GM12878 (cell line): ENCODE data around the gene MPIG6B.

Experiments
- CEBPB ChIP-seq, 2 experiments: fragments of 150-350 bp in 1 of 2; IDR thresholded peaks; 2 replicates each; pipeline ENCODE4 v1.6.1; 2012 to 2014; ENCODE audit warnings: low read depth in 2 of 2, low read length in 2 of 2, borderline replicate concordance in 1 of 2, inconsistent platforms in 1 of 2
- CTCF ChIP-seq, 3 experiments: IDR thresholded peaks in 2 of 3; conservative IDR thresholded peaks in 1 of 3; 2 replicates each; pipeline ENCODE4 v1.5.1; 2011; ENCODE audit warnings: low read depth in 3 of 3, low read length in 3 of 3, mild to moderate bottlenecking in 3 of 3, control low read depth in 2 of 3, moderate library complexity in 2 of 3, inconsistent platforms in 1 of 3, mixed read lengths in 1 of 3; ENCODE audit not compliant: control insufficient read depth in 2 of 3, insufficient read depth in 1 of 3; ENCODE audit errors: extremely low read depth in 1 of 3
- ELK1 ChIP-seq: IDR thresholded peaks from 2 replicates; pipeline ENCODE4 v1.6.1; 2012; ENCODE audit warnings: low read depth, low read length, improper control_type of control experiment
- EP300 ChIP-seq, 2 experiments: fragments of 150-350 bp in 1 of 2; IDR thresholded peaks; 2 replicates each; pipeline ENCODE4 v1.6.1; 2011 to 2012; ENCODE audit warnings: low read depth in 2 of 2, low read length in 2 of 2, borderline replicate concordance in 1 of 2, improper control_type of control experiment in 1 of 2, inconsistent platforms in 1 of 2; ENCODE audit not compliant: control insufficient read depth in 1 of 2
- ETV6 ChIP-seq, 2 experiments: fragments of 450-650 bp in 1 of 2; IDR thresholded peaks in 1 of 2; conservative IDR thresholded peaks in 1 of 2; 2 replicates each; pipeline ENCODE4 v1.6.1; 2014; ENCODE audit warnings: antibody characterized with exemption in 1 of 2, borderline replicate concordance in 1 of 2, low read depth in 1 of 2, mild to moderate bottlenecking in 1 of 2, moderate library complexity in 1 of 2
- FOXM1 ChIP-seq: IDR thresholded peaks from 2 replicates; pipeline ENCODE4 v1.6.1; 2012; ENCODE audit warnings: low read depth, mild to moderate bottlenecking, inconsistent platforms, low read length, moderate library complexity
- GATAD2B ChIP-seq: fragments of 450-650 bp; conservative IDR thresholded peaks from 2 replicates; pipeline ENCODE4 v1.6.1; 2017; ENCODE audit warnings: low read depth, mild to moderate bottlenecking, moderate library complexity
- NR2C2 ChIP-seq: IDR thresholded peaks from 2 replicates; pipeline ENCODE4 v1.6.1; 2011; ENCODE audit warnings: borderline replicate concordance, low read depth; ENCODE audit not compliant: control insufficient read depth, insufficient read length
- NRF1 ChIP-seq: conservative IDR thresholded peaks from 2 replicates; pipeline ENCODE4 v1.6.1; 2011; ENCODE audit warnings: mild to moderate bottlenecking, low read depth, low read length, improper control_type of control experiment
- POLR2A ChIP-seq: IDR thresholded peaks from 2 replicates; pipeline ENCODE4 v1.6.1; 2011; ENCODE audit warnings: low read depth, mild to moderate bottlenecking, low read length
- POLR2AphosphoS5 ChIP-seq: IDR thresholded peaks from 2 replicates; pipeline ENCODE4 v1.6.1; 2011; ENCODE audit warnings: mild to moderate bottlenecking, low read length, inconsistent platforms
- RFX5 ChIP-seq: IDR thresholded peaks from 2 replicates; pipeline ENCODE4 v1.6.1; 2011; ENCODE audit warnings: low read depth, low read length, improper control_type of control experiment
- SRF ChIP-seq, 2 experiments: IDR thresholded peaks; 2 replicates each; pipeline ENCODE4 v1.6.1; 2011; ENCODE audit warnings: low read depth in 2 of 2, low read length in 2 of 2, mild to moderate bottlenecking in 1 of 2, moderate library complexity in 1 of 2
- TF ChIP-seq, protein P1 (sequence below): IDR thresholded peaks from 2 replicates; pipeline ENCODE4 v1.6.1; 2012; ENCODE audit warnings: low read depth, low read length, improper control_type of control experiment

DNA sequence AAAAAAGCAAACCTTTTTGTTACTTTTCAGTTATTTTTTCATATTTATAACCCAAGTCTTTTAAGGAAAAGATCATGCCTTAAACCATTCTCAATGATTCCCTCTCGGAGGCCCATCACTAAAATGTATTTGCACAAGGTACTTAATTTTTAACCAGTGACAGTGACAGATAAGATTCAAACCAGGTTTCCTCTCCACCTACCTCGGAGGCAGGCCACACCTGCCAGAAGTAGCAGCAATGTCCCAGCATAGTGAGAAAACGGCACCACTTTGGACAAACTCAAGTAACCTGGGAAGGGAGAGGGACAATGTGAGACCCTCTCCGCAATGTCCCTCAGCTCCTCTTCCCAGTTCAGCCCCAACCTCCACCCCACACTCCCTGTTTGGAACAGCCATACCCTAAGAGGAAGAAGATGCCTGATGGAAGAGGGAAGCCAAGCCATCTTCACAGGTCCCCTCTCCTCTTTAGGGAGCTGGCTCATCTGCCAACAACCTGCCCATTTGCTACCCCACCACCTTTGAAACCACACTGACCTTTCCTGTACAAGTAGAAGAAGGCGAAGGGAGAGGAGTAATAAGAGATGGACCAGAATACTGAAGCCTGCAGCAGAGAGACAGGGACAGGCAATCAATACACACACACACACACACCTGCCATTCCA, 22.3 kb upstream of the MPIG6B start:
- TF ChIP-seq NR2C2 (no peak), POLR2A (no peak), ELK1 (no peak), NRF1 (no peak), ETV6 (conservative IDR thresholded peaks at IDR 0.05 in 1 of 2, IDR thresholded peaks at IDR 0.05 in 1 of 2; ENCODE audit: borderline replicate concordance in 1 of 2, low read depth in 1 of 2) (no peak), GATAD2B (no peak), CEBPB (IDR thresholded peaks at IDR 0.05; ENCODE audit: borderline replicate concordance in 1 of 2, low read depth in 2 of 2, low read length in 2 of 2) (no peak), CTCF (IDR thresholded peaks at IDR 0.05 in 2 of 3, conservative IDR thresholded peaks at IDR 0.05 in 1 of 3; ENCODE audit: control insufficient read depth in 2 of 3, extremely low read depth in 1 of 3, insufficient read depth in 1 of 3, low read depth in 3 of 3, low read length in 3 of 3) (no peak), EP300 (IDR thresholded peaks at IDR 0.05; ENCODE audit: borderline replicate concordance in 1 of 2, control insufficient read depth in 1 of 2, low read depth in 2 of 2, low read length in 2 of 2) (no peak), SRF (IDR thresholded peaks at IDR 0.05; ENCODE audit: low read depth in 2 of 2, low read length in 2 of 2) (no peak), RFX5 (no peak), POLR2AphosphoS5 (no peak), FOXM1 (no peak)
- TF ChIP-seq, protein P1, sequence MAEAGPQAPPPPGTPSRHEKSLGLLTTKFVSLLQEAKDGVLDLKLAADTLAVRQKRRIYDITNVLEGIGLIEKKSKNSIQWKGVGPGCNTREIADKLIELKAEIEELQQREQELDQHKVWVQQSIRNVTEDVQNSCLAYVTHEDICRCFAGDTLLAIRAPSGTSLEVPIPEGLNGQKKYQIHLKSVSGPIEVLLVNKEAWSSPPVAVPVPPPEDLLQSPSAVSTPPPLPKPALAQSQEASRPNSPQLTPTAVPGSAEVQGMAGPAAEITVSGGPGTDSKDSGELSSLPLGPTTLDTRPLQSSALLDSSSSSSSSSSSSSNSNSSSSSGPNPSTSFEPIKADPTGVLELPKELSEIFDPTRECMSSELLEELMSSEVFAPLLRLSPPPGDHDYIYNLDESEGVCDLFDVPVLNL: no peak
